Testis (tissue), 3 donors: ENCODE data around the gene SULT1A3. TPM values are rescaled to one million over a fixed set of nuclear protein-coding genes. Genes with fewer than 3 reads are reported as not detected.

Source experiments
- DNase-seq: peaks from one replicate; pipeline ENCODE4 v3.0.0-alpha.2; 2019
- H3K27ac ChIP-seq, 2 donors: fragments of 200-600 bp; sonication (generic); one replicate each; pipeline ENCODE4 v1.5.1; 2019
- H3K27me3 ChIP-seq: fragments of 200-600 bp; sonication (generic); one replicate; pipeline ENCODE4 v1.5.1; 2019
- H3K36me3 ChIP-seq: fragments of 200-600 bp; sonication (generic); one replicate; pipeline ENCODE4 v1.5.1; 2017; ENCODE audit warnings: low read depth; ENCODE audit errors: missing control alignments
- H3K4me1 ChIP-seq: fragments of 200-600 bp; sonication (generic); one replicate; pipeline ENCODE4 v1.5.1; 2019
- H3K4me3 ChIP-seq, 2 donors: fragments of 200-600 bp; sonication (generic); one replicate each; pipeline ENCODE4 v1.5.1; 2017 to 2019
- H3K9me3 ChIP-seq: fragments of 200-600 bp; sonication (generic); one replicate; pipeline ENCODE4 v1.5.1; 2017
- POLR2A ChIP-seq: fragments of 450-650 bp; IDR thresholded peaks from one replicate; pipeline ENCODE4 v1.6.1; 2017; ENCODE audit warnings: antibody characterized with exemption, mild to moderate bottlenecking, moderate library complexity
- WGBS, 2 donors: methylation state at CpG; one replicate each; pipeline ENCODE4 v1.1.5; 2018; 5-methylcytosine and 5-hydroxymethylcytosine counted together
- intact Hi-C: fragments of 100-400 bp; cut with DNase I; formaldehyde crosslinking; loops from one replicate; pipeline ENCODE4 v1.15.1; 2023; ENCODE audit warnings: low total_unique reads
- polyA plus RNA-seq: library from polyadenylated mRNA; stranded (reverse); fragments of 350-450 nt; fragmentation: Illumina TruSeq; extraction: RNeasy Lipid Tissue Mini Kit (QIAGEN cat#74804); gene quantifications from one replicate; pipeline ENCODE4 v1.2.3, GENCODE V29; 2014; ENCODE audit warnings: low read depth, low replicate concordance; ENCODE audit not compliant: insufficient read depth
- total RNA-seq, 2 donors: library from RNA; depleted of rRNA; stranded (reverse); fragments of >200 nt; gene quantifications; one replicate each; pipeline ENCODE4 v1.2.3, GENCODE V29; 2016
- TF ChIP-seq, protein P1 (sequence below), 3 experiments: fragments of 450-650 bp in 2 of 3; fragments of 200-600 bp in 1 of 3; sonication (generic) in 1 of 3; IDR thresholded peaks; one replicate each; pipeline ENCODE4 v1.5.1; 2016 to 2019; ENCODE audit warnings: antibody characterized with exemption in 3 of 3, mild to moderate bottlenecking in 2 of 3, moderate library complexity in 1 of 3

SULT1A3 gene
- total and polyA plus RNA-seq, 3 donors from 2014 or later = 6.4 to 20.0 (median 6.8) TPM

GRCh38 chr16:30179195-30179594, 19.9 kb upstream of the SULT1A3 start:
- no peak for TF ChIP-seq POLR2A
- TF ChIP-seq, protein P1, sequence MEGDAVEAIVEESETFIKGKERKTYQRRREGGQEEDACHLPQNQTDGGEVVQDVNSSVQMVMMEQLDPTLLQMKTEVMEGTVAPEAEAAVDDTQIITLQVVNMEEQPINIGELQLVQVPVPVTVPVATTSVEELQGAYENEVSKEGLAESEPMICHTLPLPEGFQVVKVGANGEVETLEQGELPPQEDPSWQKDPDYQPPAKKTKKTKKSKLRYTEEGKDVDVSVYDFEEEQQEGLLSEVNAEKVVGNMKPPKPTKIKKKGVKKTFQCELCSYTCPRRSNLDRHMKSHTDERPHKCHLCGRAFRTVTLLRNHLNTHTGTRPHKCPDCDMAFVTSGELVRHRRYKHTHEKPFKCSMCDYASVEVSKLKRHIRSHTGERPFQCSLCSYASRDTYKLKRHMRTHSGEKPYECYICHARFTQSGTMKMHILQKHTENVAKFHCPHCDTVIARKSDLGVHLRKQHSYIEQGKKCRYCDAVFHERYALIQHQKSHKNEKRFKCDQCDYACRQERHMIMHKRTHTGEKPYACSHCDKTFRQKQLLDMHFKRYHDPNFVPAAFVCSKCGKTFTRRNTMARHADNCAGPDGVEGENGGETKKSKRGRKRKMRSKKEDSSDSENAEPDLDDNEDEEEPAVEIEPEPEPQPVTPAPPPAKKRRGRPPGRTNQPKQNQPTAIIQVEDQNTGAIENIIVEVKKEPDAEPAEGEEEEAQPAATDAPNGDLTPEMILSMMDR (IDR thresholded peaks at IDR 0.05) = no peak
- no peak for DNase-seq
- Histone ChIP-seq H3K9me3 (no peaks in the 10 kb centered on the region), H3K36me3 (no peaks in the 10 kb centered on the region), H3K4me1 (no peaks in the 10 kb centered on the region), H3K27me3 (no peaks in the 10 kb centered on the region), H3K4me3 (no peak overlapping the region), H3K27ac (no peak overlapping the region)
- 92% methylated on average over 4 of the region's 4 CpGs for WGBS, 2 donors
- intact Hi-C loops = loop anchor here (10.0 kb wide), 1 partner anchor 54 kb away; the partner anchor contains the start of gene MAPK3

DNA sequence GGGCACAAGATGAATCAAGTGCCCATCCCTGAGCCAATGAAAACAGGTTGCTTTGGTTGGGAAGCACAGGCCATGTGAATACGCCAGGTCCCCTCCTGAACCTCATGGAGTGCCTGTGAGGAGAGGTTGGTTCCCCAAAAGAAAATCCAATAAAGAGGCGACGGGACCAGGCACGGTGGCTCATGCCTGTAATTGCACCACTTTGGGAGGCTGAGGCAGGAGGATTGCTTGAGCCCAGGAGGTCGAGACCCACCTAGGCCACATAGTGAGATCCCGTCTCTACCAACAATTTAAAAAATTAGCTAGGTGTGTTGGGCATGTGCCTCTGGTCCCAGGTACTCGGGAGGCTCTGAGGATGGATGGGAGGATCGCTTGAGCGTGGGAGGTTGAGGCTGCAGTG, 19.1 kb upstream of the SULT1A3 start:
- DNase-seq = no peak
- no peaks in the 10 kb centered on the region for H3K9me3 ChIP-seq
- H3K27ac ChIP-seq = no peak overlapping the region
- H3K4me1 ChIP-seq = no peaks in the 10 kb centered on the region
- intact Hi-C loops = loop anchor here (10.0 kb wide), 1 partner anchor 55 kb away; the partner anchor contains the start of gene MAPK3
- WGBS, 2 donors = 89 to 94% methylated on average over 9 of the region's 9 CpGs
- no peaks in the 10 kb centered on the region for H3K27me3 ChIP-seq
- no peak overlapping the region for H3K4me3 ChIP-seq
- no peaks in the 10 kb centered on the region for H3K36me3 ChIP-seq
- no peak for TF ChIP-seq POLR2A
- TF ChIP-seq, protein P1 (IDR thresholded peaks at IDR 0.05) = no peak

DNA sequence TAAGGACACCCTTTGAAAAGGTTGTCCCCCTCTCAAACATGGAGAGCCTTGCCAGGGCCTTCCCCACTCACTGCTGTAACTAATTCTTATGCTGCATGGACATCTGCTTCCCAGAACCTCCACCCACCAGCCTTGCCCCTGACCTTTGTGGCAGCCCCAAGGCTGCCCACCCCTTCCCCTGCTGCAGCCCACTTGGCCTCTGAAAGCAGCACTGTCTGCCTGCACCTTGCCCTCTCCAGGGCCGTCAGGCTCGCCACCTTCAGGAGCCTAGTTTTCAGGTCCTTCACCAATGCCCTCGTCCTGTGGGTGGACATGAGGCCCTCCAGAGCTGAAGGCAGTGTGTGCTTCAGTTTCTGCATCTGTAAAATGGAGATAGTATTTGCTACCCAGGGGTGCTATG, 18.3 kb upstream of the SULT1A3 start:
- no peaks in the 10 kb centered on the region for H3K36me3 ChIP-seq
- 89% methylated on average over 3 of the region's 3 CpGs for WGBS, 2 donors
- H3K27me3 ChIP-seq = no peaks in the 10 kb centered on the region
- DNase-seq = no peak
- H3K4me1 ChIP-seq = no peaks in the 10 kb centered on the region
- no peak for TF ChIP-seq POLR2A
- TF ChIP-seq, protein P1 (IDR thresholded peaks at IDR 0.05) = no peak
- intact Hi-C loops = no loop called here
- no peak overlapping the region for H3K4me3 ChIP-seq
- H3K27ac ChIP-seq = no peak overlapping the region
- no peaks in the 10 kb centered on the region for H3K9me3 ChIP-seq

GRCh38 chr16:30183233-30184095, 15.6 kb upstream of the SULT1A3 start, which contains the start of gene CORO1A:
Gene CORO1A, plus strand, starts transcription at chr16:30183602. Its CDS starts 1,608 bp downstream, at chr16:30185210.
- Histone ChIP-seq H3K36me3 (no peaks in the 10 kb centered on the region), H3K4me1 (no peaks in the 10 kb centered on the region), H3K27ac (peak within 1 kb of the TSS in 1 of 2 donors; percentile 63), H3K9me3 (no peaks in the 10 kb centered on the region), H3K27me3 (no peaks in the 10 kb centered on the region), H3K4me3 (peak within 1 kb of the TSS; percentile 44 to 46)
- peak; percentile 89 for DNase-seq
- intact Hi-C loops = no loop called here
- TF ChIP-seq, protein P1 (IDR thresholded peaks at IDR 0.05) = no peak
- TF ChIP-seq POLR2A = no peak
- WGBS, 2 donors = 0 to 1% methylated on average over 37 to 81 of the region's 81 CpGs
